HS-5 (cell line): ENCODE results near the gene SMPDL3B.

ENCODE experiments used
- DNase-seq: peaks from one replicate; pipeline ENCODE4 v3.0.0-alpha.2; 2012; ENCODE audit warnings: low read depth

Gene SMPDL3B

DNA sequence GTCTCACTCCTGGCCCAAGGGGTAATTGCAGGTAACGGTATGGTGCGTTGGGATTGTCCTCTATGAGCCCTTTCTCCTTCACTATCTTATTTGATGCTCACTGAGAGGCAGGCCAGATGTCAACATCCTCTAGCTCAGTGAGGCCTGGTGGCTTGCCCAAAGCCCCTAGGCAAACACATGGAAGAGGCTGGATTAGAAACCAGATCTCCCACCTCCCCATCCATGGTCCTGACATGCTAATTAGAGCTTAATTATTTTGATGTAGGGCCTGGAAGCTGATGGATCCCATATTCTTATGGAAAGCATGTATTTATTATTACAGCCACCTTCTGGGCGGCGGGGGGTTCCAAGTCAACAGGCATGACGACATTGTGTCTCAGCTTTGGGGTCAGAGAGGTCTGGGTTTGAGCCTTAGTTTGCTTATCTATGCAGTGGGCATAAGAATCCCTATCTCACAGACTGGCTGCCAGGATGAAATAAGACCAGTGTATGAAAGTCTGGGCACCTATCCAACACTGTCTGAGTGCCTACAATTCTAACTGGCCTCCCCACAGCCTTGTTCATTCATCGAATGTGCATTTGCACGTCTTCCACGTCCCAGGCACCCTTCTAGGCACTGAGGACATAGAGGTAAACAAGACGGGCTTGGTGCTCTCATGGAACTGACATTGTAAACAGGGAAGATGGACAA, 6.2 kb downstream of the SMPDL3B start:
- no peak for DNase-seq

DNA sequence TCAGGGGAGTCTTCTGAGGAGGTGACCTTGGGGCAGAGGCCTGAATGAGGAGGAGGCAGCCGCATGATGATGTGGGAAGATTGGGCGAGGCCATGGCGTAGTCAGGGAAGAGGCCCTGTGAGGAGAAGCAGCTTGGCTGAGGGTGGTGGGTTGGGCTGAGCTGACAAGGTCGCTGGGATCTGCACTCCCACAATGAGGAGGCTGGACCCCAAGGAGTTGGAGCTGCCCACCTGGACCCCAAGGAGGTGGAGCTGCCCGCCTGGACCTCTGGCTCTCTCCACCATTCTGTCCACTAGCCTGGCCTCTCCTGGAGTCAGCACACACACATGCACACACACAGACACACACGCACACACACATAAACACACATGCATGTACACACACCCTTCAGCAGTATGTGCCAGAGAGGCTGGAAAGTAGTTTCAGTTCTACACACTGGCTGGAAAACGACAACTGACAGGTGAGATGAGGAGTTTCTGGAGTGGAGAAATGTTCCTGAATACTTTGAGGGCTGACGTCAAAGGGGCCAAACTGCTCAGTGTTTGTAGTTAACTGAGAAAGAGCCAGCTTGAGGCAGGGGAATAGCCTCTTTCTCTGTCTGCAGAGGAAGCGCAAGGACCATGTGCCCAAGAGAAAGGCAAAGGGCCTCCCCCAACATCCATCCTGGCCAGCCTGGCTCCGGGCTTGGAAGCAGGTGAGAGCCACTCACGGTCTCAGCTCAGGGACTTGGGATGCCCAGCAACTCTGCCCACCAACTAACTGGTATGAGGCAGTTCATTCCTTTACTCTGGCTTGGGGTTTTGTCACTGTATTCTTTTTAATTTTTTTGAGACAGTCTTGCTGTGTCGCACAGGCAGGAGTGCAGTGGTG, 7.1 kb downstream of the SMPDL3B start:
- no peak for DNase-seq

- DNase-seq = no peak
Measured at GRCh38 chr1:27945020-27945419, 10.2 kb downstream of the SMPDL3B start.

DNA sequence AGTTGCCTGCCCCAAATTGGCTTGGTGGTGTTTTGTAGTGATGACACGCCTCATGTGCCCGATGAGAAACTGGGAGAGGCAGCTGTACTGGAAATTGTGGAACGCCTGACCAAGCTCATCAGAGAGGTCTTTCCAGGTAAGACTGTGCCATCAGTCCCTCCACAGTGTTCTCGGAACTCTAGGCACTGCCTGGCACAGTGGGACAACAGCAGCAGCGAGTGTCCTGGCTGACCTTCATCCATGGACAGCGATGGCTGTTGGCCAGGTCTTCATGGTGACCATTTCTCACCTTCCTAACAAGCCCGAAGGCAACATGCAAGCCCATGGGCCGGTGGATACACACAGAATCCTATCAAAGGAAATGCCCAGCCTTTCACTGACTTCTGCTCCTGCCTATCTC, 14.2 kb downstream of the SMPDL3B start:
- no peak for DNase-seq

GRCh38 chr1:27951396-27951795, 16.6 kb downstream of the SMPDL3B start:
- DNase-seq = no peak

DNA sequence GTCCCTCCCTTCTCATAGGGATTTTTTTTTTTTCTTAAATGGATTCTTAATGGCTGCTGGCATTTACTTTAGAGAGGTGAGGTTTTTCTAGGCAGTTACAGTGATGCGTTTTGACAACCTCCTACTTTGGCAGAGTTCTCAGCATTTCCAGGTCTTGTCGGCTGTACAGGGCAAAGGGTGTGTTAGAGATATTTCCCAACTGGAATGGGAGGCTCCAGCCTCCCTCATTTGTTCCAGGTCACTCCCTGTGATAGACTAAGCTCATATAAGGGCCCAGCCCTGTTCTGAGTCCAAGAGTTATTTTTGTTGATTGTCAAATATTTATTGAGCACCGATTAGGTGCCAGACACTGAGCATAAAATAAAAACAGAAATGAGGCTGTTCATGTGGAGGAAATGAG, 17.3 kb downstream of the SMPDL3B start:
- DNase-seq = no peak

DNA sequence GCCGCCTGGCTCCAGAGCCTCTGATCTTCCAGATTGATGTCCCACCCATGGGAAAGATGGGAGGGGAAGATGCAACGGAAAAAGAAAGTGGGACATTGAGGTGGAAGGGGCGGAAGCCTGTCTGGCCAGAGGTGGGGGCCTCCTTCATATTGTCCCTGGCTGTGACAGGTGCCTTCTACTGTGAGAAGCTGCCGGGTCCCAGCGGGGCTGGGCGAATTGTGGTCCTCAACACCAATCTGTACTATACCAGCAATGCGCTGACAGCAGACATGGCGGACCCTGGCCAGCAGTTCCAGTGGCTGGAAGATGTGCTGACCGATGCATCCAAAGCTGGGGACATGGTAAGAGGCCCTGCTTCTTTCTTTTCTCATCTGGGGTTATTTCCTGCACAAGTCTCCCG, 19.4 kb downstream of the SMPDL3B start:
- no peak for DNase-seq

GRCh38 chr1:27955076-27955475, 20.3 kb downstream of the SMPDL3B start:
- DNase-seq = no peak

GRCh38 chr1:27956761-27957160, 22.0 kb downstream of the SMPDL3B start:
- no peak for DNase-seq

DNA sequence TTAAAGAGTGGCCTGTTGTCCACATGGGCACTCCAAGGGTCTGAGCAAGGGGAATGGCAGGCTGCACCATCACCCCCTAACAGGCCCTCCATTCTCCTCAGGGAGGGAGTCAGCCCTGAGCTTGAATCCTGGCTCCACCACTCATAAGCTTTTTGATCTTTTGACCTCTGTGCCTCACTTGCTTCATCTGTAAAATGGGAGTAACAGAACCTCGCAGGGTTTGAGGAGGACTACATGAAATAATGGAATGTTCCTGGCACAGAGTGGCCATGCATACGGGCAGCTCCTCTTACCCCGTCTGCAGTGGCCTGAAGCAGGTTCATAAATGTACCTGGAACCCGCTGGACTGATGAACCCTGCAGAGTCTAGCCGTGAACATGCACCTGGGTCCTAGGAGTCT, 22.9 kb downstream of the SMPDL3B start:
- DNase-seq = no peak

GRCh38 chr1:27958513-27958912, 23.7 kb downstream of the SMPDL3B start:
- no peak for DNase-seq

DNA sequence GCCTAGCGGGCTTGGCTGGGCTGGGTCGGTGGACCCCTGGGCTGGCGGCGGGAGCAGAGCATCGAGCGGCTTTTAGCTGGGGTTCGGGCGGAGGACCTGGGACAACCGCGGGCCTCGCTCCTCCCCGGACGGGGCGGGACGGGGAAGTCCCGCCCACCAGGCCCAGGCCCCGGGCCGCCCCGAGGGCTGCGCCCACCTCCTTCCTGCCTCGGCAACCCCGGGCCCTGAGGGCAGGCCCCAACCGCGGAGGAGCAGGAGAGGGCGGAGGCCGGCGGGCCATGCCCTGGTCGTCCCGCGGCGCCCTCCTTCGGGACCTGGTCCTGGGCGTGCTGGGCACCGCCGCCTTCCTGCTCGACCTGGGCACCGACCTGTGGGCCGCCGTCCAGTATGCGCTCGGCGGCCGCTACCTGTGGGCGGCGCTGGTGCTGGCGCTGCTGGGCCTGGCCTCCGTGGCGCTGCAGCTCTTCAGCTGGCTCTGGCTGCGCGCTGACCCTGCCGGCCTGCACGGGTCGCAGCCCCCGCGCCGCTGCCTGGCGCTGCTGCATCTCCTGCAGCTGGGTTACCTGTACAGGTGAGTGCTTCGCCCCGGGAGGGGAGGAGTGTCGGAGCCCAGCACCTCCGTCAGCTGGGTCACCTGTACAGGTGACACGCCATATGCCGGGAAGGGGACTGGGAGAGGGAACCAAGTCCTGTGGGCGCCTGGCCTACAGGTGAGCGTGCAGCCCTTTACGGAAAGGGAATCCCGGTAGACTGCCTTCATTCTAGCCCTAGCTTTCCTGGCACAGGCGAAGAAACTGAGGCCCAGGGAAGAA, 25.2 kb downstream of the SMPDL3B start, which contains the start of gene XKR8:
XKR8 (plus strand) TSS at position 182 of the 812 bp plus-strand sequence; CDS start at position 279, 97 bp downstream.
- peak; percentile 44 for DNase-seq

- no peak for DNase-seq
Measured at GRCh38 chr1:27960762-27961645, 26.2 kb downstream of the SMPDL3B start.

GRCh38 chr1:27961646-27962221, 26.9 kb downstream of the SMPDL3B start:
- DNase-seq = no peak

GRCh38 chr1:27963393-27963792, 28.6 kb downstream of the SMPDL3B start:
- DNase-seq = no peak

DNA sequence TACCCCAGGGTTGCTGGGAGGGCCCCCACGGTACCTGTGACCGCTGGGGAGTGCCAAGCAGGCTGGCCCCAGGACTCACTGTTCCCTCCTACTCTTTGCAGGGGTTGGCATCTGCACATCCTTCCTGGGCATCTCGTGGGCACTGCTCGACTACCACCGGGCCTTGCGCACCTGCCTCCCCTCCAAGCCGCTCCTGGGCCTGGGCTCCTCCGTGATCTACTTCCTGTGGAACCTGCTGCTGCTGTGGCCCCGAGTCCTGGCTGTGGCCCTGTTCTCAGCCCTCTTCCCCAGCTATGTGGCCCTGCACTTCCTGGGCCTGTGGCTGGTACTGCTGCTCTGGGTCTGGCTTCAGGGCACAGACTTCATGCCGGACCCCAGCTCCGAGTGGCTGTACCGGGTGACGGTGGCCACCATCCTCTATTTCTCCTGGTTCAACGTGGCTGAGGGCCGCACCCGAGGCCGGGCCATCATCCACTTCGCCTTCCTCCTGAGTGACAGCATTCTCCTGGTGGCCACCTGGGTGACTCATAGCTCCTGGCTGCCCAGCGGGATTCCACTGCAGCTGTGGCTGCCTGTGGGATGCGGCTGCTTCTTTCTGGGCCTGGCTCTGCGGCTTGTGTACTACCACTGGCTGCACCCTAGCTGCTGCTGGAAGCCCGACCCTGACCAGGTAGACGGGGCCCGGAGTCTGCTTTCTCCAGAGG, 31.8 kb downstream of the SMPDL3B start:
- no peak for DNase-seq

DNA sequence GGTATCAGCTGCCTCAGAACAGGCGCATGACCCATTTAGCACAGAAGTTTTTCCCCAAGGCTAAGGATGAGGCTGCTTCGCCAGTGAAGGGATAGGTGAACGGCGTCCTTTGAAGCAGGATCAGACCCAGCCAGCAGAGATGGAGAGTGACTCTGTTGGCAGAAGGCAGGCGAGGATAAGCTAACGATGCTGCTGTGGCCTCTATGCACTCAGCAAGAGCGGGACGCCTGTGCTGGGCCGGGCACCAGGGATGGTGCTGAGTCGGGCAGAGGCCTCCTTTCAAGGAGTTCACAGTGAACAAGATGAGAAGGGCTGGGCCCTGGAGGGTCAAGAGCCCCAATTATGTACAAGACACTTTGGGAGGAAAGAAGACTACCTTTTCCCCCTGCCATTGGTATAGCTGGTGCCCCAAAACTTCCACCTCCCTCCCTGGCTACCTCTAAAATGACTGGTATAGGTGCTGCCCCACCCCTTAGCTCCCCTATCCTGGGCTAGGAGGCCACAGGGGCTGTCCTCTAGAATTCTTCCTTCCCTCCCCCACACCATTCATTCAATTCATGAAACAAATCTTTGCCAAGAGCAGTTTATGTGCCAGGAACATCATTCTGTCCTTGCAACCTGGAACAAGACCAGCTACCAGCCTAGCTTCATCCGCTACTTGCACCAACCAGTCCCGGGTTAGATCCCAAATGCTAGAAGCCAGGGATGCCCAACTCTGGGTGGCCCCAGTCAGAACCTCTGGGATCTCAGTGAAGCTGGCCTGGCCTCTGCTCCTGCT, 32.5 kb downstream of the SMPDL3B start:
- DNase-seq = no peak

- DNase-seq = no peak
Measured at GRCh38 chr1:27967884-27968466, 33.2 kb downstream of the SMPDL3B start.

DNA sequence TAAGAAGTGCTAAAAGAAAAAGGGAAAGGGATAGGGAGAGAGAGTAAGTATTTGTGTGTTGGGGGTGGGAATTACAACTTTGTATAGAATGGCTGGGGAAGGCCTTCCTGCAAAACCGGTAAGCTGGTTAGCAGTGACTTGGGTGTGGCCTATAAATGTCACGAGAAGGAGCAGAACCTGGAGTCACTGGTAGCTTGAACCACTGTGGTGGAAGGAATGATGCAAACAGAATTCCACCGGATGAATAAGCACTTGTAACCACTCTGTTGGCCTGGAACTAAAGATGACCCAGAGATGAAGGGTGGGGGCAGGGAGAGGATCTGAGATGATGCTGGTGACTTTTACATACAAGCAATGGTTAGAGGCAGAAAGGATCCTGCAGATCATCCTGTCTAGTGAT, 33.9 kb downstream of the SMPDL3B start:
- DNase-seq = peak; percentile 92
